GM19455 (cell line): ENCODE results near the gene TTLL11.

Experiments
- ATAC-seq: cut with Tn5 transposase; IDR thresholded peaks from one replicate; pipeline ENCODE4 v1.9.1; 2021; ENCODE audit not compliant: unreplicated experiment

TTLL11 gene

GRCh38 chr9:121818841-121819427 is 274.2 kb downstream of the TTLL11 start:
- no peak for ATAC-seq

GRCh38 chr9:121818016-121818661 is 275.0 kb downstream of the TTLL11 start:
- ATAC-seq: no peak

- ATAC-seq: no peak
These were observed 275.6 kb downstream of the TTLL11 start for GRCh38 chr9:121817476-121817875.

- ATAC-seq: no peak
These were observed 276.2 kb downstream of the TTLL11 start for GRCh38 chr9:121816845-121817450.

GRCh38 chr9:121816449-121816817 is 276.7 kb downstream of the TTLL11 start:
- ATAC-seq: no peak

GRCh38 chr9:121815546-121816448 is 277.3 kb downstream of the TTLL11 start:
- ATAC-seq: no peak

GRCh38 chr9:121815084-121815483 is 278.0 kb downstream of the TTLL11 start:
- no peak for ATAC-seq

- ATAC-seq: no peak
These were observed 278.5 kb downstream of the TTLL11 start for GRCh38 chr9:121814594-121814993.

- ATAC-seq: no peak
These were observed 279.4 kb downstream of the TTLL11 start for GRCh38 chr9:121813519-121814210.

- no peak for ATAC-seq
These were observed 280.9 kb downstream of the TTLL11 start for GRCh38 chr9:121812159-121812735.

GRCh38 chr9:121811751-121812150 is 281.4 kb downstream of the TTLL11 start:
- no peak for ATAC-seq

GRCh38 chr9:121811140-121811539 is 282.0 kb downstream of the TTLL11 start:
- no peak for ATAC-seq

GRCh38 chr9:121810489-121810888 is 282.6 kb downstream of the TTLL11 start:
- ATAC-seq: no peak

- no peak for ATAC-seq
These were observed 283.6 kb downstream of the TTLL11 start for GRCh38 chr9:121809356-121810050.

GRCh38 chr9:121808781-121809180 is 284.3 kb downstream of the TTLL11 start:
- no peak for ATAC-seq

GRCh38 chr9:121807823-121808278 is 285.3 kb downstream of the TTLL11 start:
- no peak for ATAC-seq

- no peak for ATAC-seq
These were observed 285.9 kb downstream of the TTLL11 start for GRCh38 chr9:121807069-121807822.

- no peak for ATAC-seq
These were observed 290.4 kb downstream of the TTLL11 start for GRCh38 chr9:121802753-121803152.

- ATAC-seq: no peak
These were observed 291.5 kb downstream of the TTLL11 start for GRCh38 chr9:121801579-121801978.
